GM23248 (cell line): ENCODE data around the gene WDR64.

Experiments
- EZH2 ChIP-seq: fragments of 200-600 bp; sonication (generic); IDR thresholded peaks from 2 replicates; pipeline ENCODE4 v1.6.1; 2018; ENCODE audit warnings: antibody characterized with exemption, mild to moderate bottlenecking; ENCODE audit not compliant: insufficient read depth, poor library complexity, severe bottlenecking
- EZH2phosphoT487 ChIP-seq: fragments of 200-600 bp; sonication (generic); IDR thresholded peaks from 2 replicates; pipeline ENCODE4 v1.6.1; 2018; ENCODE audit warnings: antibody characterized with exemption, moderate library complexity, mild to moderate bottlenecking, low read depth; ENCODE audit not compliant: insufficient read depth

GRCh38 chr1:241716915-241717656 is 65.0 kb downstream of the WDR64 start:
- TF ChIP-seq EZH2phosphoT487, result no peak
- TF ChIP-seq EZH2, result no peak
